ENCODE measurements around the gene RFX8.

- TF ChIP-seq POLR2A (IDR thresholded peaks at IDR 0.05; ENCODE audit: control extremely low read depth in 1 of 2, low read depth in 2 of 2, low read length in 2 of 2) = no peak
- TF ChIP-seq SIN3A (conservative IDR thresholded peaks at IDR 0.05 in 1 of 2, IDR thresholded peaks at IDR 0.05 in 1 of 2; ENCODE audit: low read depth in 1 of 2, low read length in 2 of 2) = no peak
- peak in 1 of 2 experiments; percentile 29; a peak in 1 of 4 replicates for TF ChIP-seq RAD21 (IDR thresholded peaks at IDR 0.05 in 1 of 2, conservative IDR thresholded peaks at IDR 0.05 in 1 of 2; ENCODE audit: low read depth in 2 of 2, low read length in 2 of 2)
- TF ChIP-seq CBX5 (IDR thresholded peaks at IDR 0.05; ENCODE audit: low read depth, low read length) = no peak
- no peak for TF ChIP-seq CEBPB (IDR thresholded peaks at IDR 0.05; ENCODE audit: low read depth, low read length)
- no peak for TF ChIP-seq EP300 (IDR thresholded peaks at IDR 0.05; ENCODE audit: borderline replicate concordance in 1 of 2, low read depth in 2 of 2, low read length in 2 of 2)
- peak; percentile 68 for TF ChIP-seq TEAD4 (IDR thresholded peaks at IDR 0.05; ENCODE audit: low read depth, low read length)
- 0 out of 2 replicates have a peak, but pooled peaks have one; percentile 45 for TF ChIP-seq TAF1 (IDR thresholded peaks at IDR 0.05; ENCODE audit: low read depth, low read length)
- TF ChIP-seq FOSL1 (IDR thresholded peaks at IDR 0.05; ENCODE audit: insufficient read depth, low read depth, low read length) = no peak
- TF ChIP-seq CTCF (IDR thresholded peaks at IDR 0.05; ENCODE audit: control extremely low read depth in 1 of 3, insufficient read depth in 1 of 3, low read depth in 1 of 3, low read length in 3 of 3) = no peak
- no peak for TF ChIP-seq ZNF274 (IDR thresholded peaks at IDR 0.05; ENCODE audit: borderline replicate concordance, extremely low read depth, low read length)
- no peak for TF ChIP-seq RFX5 (IDR thresholded peaks at IDR 0.05; ENCODE audit: borderline replicate concordance, low read depth, low read length)
- TF ChIP-seq YY1 (IDR thresholded peaks at IDR 0.05; ENCODE audit: low read depth, low read length) = 0 out of 2 replicates have a peak, but pooled peaks have one; percentile 14
These were observed 39.7 kb downstream of the RFX8 start for GRCh38 chr2:101435001-101435862.

Data from H1 (cell line).